Measurements from ENCODE around the gene GPC6.

The GPC6 gene

GRCh38 chr13:93279982-93280381, 53.4 kb downstream of the GPC6 start:
- H3K4me3 ChIP-seq (ENCODE audit: low read depth, low read length): no peak overlapping the region
- no peak for DNase-seq (ENCODE audit: low read depth, low spot score)
- in situ Hi-C loops (cut with HindIII; ENCODE audit: low sequenced_read_pairs): no loop called here
- TF ChIP-seq CTCF (IDR thresholded peaks at IDR 0.05; ENCODE audit: low read depth, low read length): no peak

- DNase-seq (ENCODE audit: low read depth, low spot score): no peak
- TF ChIP-seq CTCF (IDR thresholded peaks at IDR 0.05; ENCODE audit: low read depth, low read length): no peak
- H3K4me3 ChIP-seq (ENCODE audit: low read depth, low read length): no peak overlapping the region
- in situ Hi-C loops (cut with HindIII; ENCODE audit: low sequenced_read_pairs): no loop called here
Observed at GRCh38 chr13:93280688-93281087, 54.1 kb downstream of the GPC6 start.

- no peak for TF ChIP-seq CTCF (IDR thresholded peaks at IDR 0.05; ENCODE audit: low read depth, low read length)
- no peak for DNase-seq (ENCODE audit: low read depth, low spot score)
- in situ Hi-C loops (cut with HindIII; ENCODE audit: low sequenced_read_pairs): no loop called here
- no peak overlapping the region for H3K4me3 ChIP-seq (ENCODE audit: low read depth, low read length)
Observed at GRCh38 chr13:93283255-93283654, 56.6 kb downstream of the GPC6 start.

GRCh38 chr13:93284064-93284463, 57.5 kb downstream of the GPC6 start:
- DNase-seq (ENCODE audit: low read depth, low spot score): no peak
- TF ChIP-seq CTCF (IDR thresholded peaks at IDR 0.05; ENCODE audit: low read depth, low read length): no peak
- in situ Hi-C loops (cut with HindIII; ENCODE audit: low sequenced_read_pairs): no loop called here
- H3K4me3 ChIP-seq (ENCODE audit: low read depth, low read length): no peak overlapping the region

- TF ChIP-seq CTCF (IDR thresholded peaks at IDR 0.05; ENCODE audit: low read depth, low read length): no peak
- in situ Hi-C loops (cut with HindIII; ENCODE audit: low sequenced_read_pairs): no loop called here
- no peak for DNase-seq (ENCODE audit: low read depth, low spot score)
- H3K4me3 ChIP-seq (ENCODE audit: low read depth, low read length): no peak overlapping the region
Observed at GRCh38 chr13:93286047-93286446, 59.4 kb downstream of the GPC6 start.

DNA sequence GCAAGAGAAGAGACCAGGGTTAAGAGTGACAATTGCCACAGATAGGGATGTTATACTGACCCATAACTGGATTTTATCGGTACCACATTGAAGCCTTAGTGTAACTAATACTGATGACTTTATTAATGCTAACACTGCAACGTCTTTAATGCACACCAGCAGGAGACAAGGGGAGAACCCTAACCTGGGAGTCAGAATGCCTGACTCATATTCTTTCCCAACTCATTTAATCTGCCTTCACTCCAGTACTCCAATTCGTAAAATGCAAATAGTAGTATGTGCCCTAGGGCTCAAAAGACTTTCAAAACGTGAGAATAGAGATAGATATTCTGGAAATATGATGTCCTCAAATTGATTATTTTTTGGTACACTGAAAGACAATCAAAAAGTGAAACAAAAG, 62.4 kb downstream of the GPC6 start:
- no peak overlapping the region for H3K4me3 ChIP-seq (ENCODE audit: low read depth, low read length)
- in situ Hi-C loops (cut with HindIII; ENCODE audit: low sequenced_read_pairs): no loop called here
- no peak for TF ChIP-seq CTCF (IDR thresholded peaks at IDR 0.05; ENCODE audit: low read depth, low read length)
- DNase-seq (ENCODE audit: low read depth, low spot score): no peak

GRCh38 chr13:93289842-93290241, 63.2 kb downstream of the GPC6 start:
- in situ Hi-C loops (cut with HindIII; ENCODE audit: low sequenced_read_pairs): no loop called here
- H3K4me3 ChIP-seq (ENCODE audit: low read depth, low read length): no peak overlapping the region
- TF ChIP-seq CTCF (IDR thresholded peaks at IDR 0.05; ENCODE audit: low read depth, low read length): no peak
- DNase-seq (ENCODE audit: low read depth, low spot score): no peak
